Osteoblast (primary cell): ENCODE measurements around the gene PBX3. TPM values are rescaled to one million over a fixed set of nuclear protein-coding genes. Genes with fewer than 3 reads are reported as not detected.

Experiments
- DNase-seq: peaks from one replicate; pipeline ENCODE4 v3.0.0; 2011; ENCODE audit warnings: low spot score, mixed read lengths; ENCODE audit not compliant: insufficient read length; ENCODE audit errors: missing footprints
- H2AFZ ChIP-seq: 2 replicates; pipeline ENCODE4 v1.6.0; 2011; ENCODE audit warnings: mild to moderate bottlenecking, low read length
- H3K27ac ChIP-seq: 2 replicates; pipeline ENCODE4 v1.5.1; 2011; ENCODE audit warnings: mild to moderate bottlenecking, low read depth, low read length, moderate library complexity
- H3K27me3 ChIP-seq: 2 replicates; pipeline ENCODE4 v1.6.0; 2012; ENCODE audit warnings: mild to moderate bottlenecking, control low read depth, inconsistent platforms, low read length, moderate library complexity; ENCODE audit not compliant: insufficient read depth
- H3K36me3 ChIP-seq: 2 replicates; pipeline ENCODE4 v1.5.1; 2011; ENCODE audit warnings: mild to moderate bottlenecking, low read length, control low read depth, moderate library complexity; ENCODE audit not compliant: insufficient read depth
- H3K4me1 ChIP-seq: 2 replicates; pipeline ENCODE4 v1.5.1; 2011; ENCODE audit warnings: mild to moderate bottlenecking, low read length, control low read depth, moderate library complexity; ENCODE audit not compliant: insufficient read depth
- H3K4me2 ChIP-seq: 2 replicates; pipeline ENCODE4 v1.6.0; 2011; ENCODE audit warnings: mild to moderate bottlenecking, low read length; ENCODE audit not compliant: insufficient read depth
- H3K4me3 ChIP-seq: fragments of 200-600 bp; sonication (generic); 3 replicates; pipeline ENCODE4 v1.5.1; 2012; ENCODE audit warnings: mild to moderate bottlenecking, low read length, inconsistent platforms; ENCODE audit not compliant: insufficient read depth
- H3K79me2 ChIP-seq: 2 replicates; pipeline ENCODE4 v1.6.0; 2012; ENCODE audit warnings: mild to moderate bottlenecking, low read length, control low read depth, inconsistent platforms; ENCODE audit not compliant: insufficient read depth
- H3K9me3 ChIP-seq: 2 replicates; pipeline ENCODE4 v1.5.1; 2011; ENCODE audit warnings: low read depth, low read length, control low read depth
- H4K20me1 ChIP-seq: 2 replicates; pipeline ENCODE4 v1.6.0; 2012; ENCODE audit warnings: mild to moderate bottlenecking, low read length, control low read depth; ENCODE audit not compliant: insufficient read depth
- total RNA-seq: library from RNA; depleted of rRNA; stranded (reverse); fragments of >200 nt; gene quantifications from 2 replicates; pipeline ENCODE4 v1.2.3, GENCODE V29; 2012
- TF ChIP-seq, protein P1 (sequence below): IDR thresholded peaks from 2 replicates; pipeline ENCODE4 v1.5.1; 2011; ENCODE audit warnings: mild to moderate bottlenecking, low read depth, low read length, moderate library complexity; ENCODE audit errors: extremely low read depth

Gene PBX3
- total RNA-seq, 1 donor, result 34.7 TPM

DNA sequence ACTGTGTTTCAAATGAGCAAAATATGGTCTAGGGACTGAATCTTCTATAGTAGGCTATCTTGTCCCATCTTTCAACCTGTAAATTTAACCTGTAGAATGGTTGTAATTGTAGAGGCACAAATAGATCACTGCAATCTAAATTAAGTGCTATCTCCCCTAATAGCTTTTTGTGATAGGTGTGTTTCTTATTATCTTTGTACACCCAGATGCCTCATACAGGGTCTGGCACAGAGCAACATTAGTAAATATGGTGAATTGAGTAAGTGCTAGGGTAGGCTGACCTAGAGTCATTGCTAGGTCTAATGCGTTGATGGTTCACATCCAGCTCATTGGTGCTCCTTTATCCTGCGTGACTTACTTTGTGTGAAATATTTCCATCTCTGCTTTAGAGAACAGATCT, 100.6 kb downstream of the PBX3 start:
- Histone ChIP-seq H3K27me3 (no peaks in the 10 kb centered on the region), H4K20me1 (no peaks in the 10 kb centered on the region)

DNA sequence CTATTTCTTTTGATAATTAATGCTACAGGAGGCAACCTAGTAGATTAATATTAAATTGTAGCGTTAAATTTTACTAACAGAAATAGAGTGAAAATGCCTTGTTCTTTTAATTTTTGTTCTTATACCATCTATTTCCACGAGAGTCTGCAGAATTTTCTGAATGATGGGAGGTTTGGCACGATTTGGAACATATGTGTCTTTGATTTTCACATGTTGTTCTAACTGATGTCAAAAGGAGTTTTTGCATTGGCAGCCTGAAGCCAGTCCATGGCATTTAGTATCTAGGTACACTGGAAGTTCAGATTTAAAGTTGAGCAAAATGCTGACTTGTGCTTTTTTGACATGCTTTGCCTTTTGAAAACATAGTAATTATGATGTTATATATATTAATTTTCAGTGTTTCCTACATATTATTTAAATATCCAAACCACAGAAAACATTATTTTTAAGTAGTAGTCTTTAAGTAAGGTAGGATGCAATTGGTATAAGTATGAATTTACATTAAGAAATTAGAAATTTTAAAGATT, 103.0 kb downstream of the PBX3 start:
- no peaks in the 10 kb centered on the region for H3K9me3 ChIP-seq
- no peak for DNase-seq
- H2AFZ ChIP-seq, result no peak overlapping the region
- H4K20me1 ChIP-seq, result no peaks in the 10 kb centered on the region
- H3K79me2 ChIP-seq, result peaks cover 83% of the 10 kb centered on the region
- no peak overlapping the region for H3K4me2 ChIP-seq
- peaks cover 9% of the 10 kb centered on the region for H3K4me1 ChIP-seq
- TF ChIP-seq, protein P1, sequence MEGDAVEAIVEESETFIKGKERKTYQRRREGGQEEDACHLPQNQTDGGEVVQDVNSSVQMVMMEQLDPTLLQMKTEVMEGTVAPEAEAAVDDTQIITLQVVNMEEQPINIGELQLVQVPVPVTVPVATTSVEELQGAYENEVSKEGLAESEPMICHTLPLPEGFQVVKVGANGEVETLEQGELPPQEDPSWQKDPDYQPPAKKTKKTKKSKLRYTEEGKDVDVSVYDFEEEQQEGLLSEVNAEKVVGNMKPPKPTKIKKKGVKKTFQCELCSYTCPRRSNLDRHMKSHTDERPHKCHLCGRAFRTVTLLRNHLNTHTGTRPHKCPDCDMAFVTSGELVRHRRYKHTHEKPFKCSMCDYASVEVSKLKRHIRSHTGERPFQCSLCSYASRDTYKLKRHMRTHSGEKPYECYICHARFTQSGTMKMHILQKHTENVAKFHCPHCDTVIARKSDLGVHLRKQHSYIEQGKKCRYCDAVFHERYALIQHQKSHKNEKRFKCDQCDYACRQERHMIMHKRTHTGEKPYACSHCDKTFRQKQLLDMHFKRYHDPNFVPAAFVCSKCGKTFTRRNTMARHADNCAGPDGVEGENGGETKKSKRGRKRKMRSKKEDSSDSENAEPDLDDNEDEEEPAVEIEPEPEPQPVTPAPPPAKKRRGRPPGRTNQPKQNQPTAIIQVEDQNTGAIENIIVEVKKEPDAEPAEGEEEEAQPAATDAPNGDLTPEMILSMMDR, result no peak
- H3K36me3 ChIP-seq, result no peaks in the 10 kb centered on the region
- H3K4me3 ChIP-seq, result no peak overlapping the region
- no peaks in the 10 kb centered on the region for H3K27me3 ChIP-seq
- H3K27ac ChIP-seq, result no peak overlapping the region

More for the DNA sequence above, 100.6 kb downstream of the PBX3 start:
- DNase-seq, result no peak
- peaks cover 3% of the 10 kb centered on the region for H3K4me1 ChIP-seq
- H3K79me2 ChIP-seq, result peaks cover 85% of the 10 kb centered on the region
- no peaks in the 10 kb centered on the region for H3K9me3 ChIP-seq
- TF ChIP-seq, protein P1, result no peak
- H3K27ac ChIP-seq, result no peak overlapping the region
- no peak overlapping the region for H2AFZ ChIP-seq
- no peaks in the 10 kb centered on the region for H3K36me3 ChIP-seq
- no peak overlapping the region for H3K4me3 ChIP-seq
- H3K4me2 ChIP-seq, result no peak overlapping the region

DNA sequence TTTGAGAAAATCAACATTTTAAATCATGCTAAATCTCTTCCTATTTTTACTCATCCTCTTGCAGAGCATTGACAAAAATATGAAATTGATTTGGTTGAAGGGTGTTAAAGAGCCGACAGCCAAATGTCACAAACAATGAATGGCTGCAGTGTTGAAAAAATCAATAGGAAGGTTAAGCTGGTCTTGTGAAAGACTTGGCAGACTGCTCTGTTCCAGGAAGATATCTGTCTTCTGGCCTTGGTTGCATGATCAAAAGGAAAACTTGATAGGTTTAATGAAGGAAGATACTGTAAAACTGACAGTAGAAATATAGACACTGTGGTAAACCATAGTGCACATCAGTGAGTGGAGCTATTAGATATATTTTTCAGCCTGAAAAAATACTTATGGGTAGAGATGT, 103.6 kb downstream of the PBX3 start:
- Histone ChIP-seq H3K79me2 (peaks cover 82% of the 10 kb centered on the region), H3K4me3 (no peak overlapping the region)

DNA sequence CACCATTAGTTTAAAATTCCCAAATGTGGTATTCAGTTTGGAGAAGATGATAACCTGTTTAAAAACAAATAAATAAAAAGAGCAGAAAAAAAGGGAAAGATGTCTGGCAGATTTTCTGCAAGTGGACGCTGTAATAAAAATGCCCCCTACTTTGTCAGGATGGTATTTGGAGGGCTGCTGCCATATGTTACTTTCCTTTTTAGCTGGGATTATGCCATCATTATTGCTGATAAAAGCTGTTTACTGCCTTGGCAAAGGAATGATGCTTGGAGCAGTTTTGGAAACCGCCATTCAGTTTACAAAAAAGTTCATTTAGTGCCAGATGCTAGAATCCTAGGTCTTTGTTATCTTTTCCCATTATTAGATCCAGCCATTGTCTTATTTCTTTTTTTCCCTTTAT, 104.8 kb downstream of the PBX3 start:
- Histone ChIP-seq H3K4me2 (no peak overlapping the region), H3K27ac (no peak overlapping the region), H3K9me3 (no peaks in the 10 kb centered on the region), H3K4me3 (no peak overlapping the region), H3K36me3 (no peaks in the 10 kb centered on the region), H3K27me3 (no peaks in the 10 kb centered on the region), H2AFZ (no peak overlapping the region), H3K4me1 (peaks cover 9% of the 10 kb centered on the region), H3K79me2 (peaks cover 80% of the 10 kb centered on the region), H4K20me1 (no peaks in the 10 kb centered on the region)
- DNase-seq, result no peak
- TF ChIP-seq, protein P1, result no peak

More for the DNA sequence above, 103.6 kb downstream of the PBX3 start:
- DNase-seq, result no peak
- no peak overlapping the region for H2AFZ ChIP-seq
- no peaks in the 10 kb centered on the region for H3K36me3 ChIP-seq
- no peaks in the 10 kb centered on the region for H3K9me3 ChIP-seq
- TF ChIP-seq, protein P1, result no peak
- no peaks in the 10 kb centered on the region for H4K20me1 ChIP-seq
- no peak overlapping the region for H3K27ac ChIP-seq
- H3K27me3 ChIP-seq, result no peaks in the 10 kb centered on the region
- no peak overlapping the region for H3K4me2 ChIP-seq
- H3K4me1 ChIP-seq, result peaks cover 9% of the 10 kb centered on the region
